Breast epithelium (tissue), 4 donors: Measurements from ENCODE around the gene VANGL2. TPM values are rescaled to one million over a fixed set of nuclear protein-coding genes. Genes with fewer than 3 reads are reported as not detected.

Experiments
- DNase-seq, 2 donors: peaks; one replicate each; pipeline ENCODE4 v3.0.0-alpha.2; 2019; ENCODE audit warnings: low spot score in 2 of 2
- H3K27ac ChIP-seq, 2 donors: fragments of 200-600 bp; sonication (generic) in 1 of 2; one replicate each; pipeline ENCODE4 v1.5.1; 2016 to 2019; ENCODE audit warnings: mild to moderate bottlenecking in 1 of 2
- H3K27me3 ChIP-seq, 2 donors: fragments of 200-600 bp; sonication (generic) in 1 of 2; one replicate each; pipeline versions ENCODE4 v1.5.1 to v1.6.0; 2017 to 2019; ENCODE audit warnings: control low read depth in 1 of 2, mild to moderate bottlenecking in 1 of 2
- H3K36me3 ChIP-seq: fragments of 200-600 bp; one replicate; pipeline ENCODE4 v1.5.1; 2019
- H3K4me1 ChIP-seq, 2 donors: fragments of 200-600 bp; sonication (generic); one replicate each; pipeline ENCODE4 v1.5.1; 2016 to 2019; ENCODE audit warnings: control low read depth in 1 of 2
- H3K4me3 ChIP-seq, 3 donors: fragments of 200-600 bp; sonication (generic); 1 replicate in 2 of 3; 2 replicates in 1 of 3; pipeline ENCODE4 v1.5.1; 2016 to 2019; ENCODE audit warnings: mild to moderate bottlenecking in 3 of 3, moderate library complexity in 2 of 3
- H3K9me3 ChIP-seq, 2 donors: fragments of 200-600 bp; sonication (generic) in 1 of 2; one replicate each; pipeline ENCODE4 v1.5.1; 2016 to 2019; ENCODE audit warnings: control low read depth in 1 of 2
- POLR2A ChIP-seq: fragments of 450-650 bp; IDR thresholded peaks from one replicate; pipeline ENCODE4 v1.6.1; 2016; ENCODE audit warnings: antibody characterized with exemption, mild to moderate bottlenecking, moderate library complexity
- POLR2AphosphoS5 ChIP-seq, 3 donors: sonication (generic); formaldehyde crosslinking; IDR thresholded peaks; one replicate each; pipeline ENCODE4 v1.6.1; 2017; ENCODE audit warnings: antibody characterized with exemption in 3 of 3
- intact Hi-C: fragments of 100-400 bp; cut with DNase I; formaldehyde crosslinking; loops from one replicate; pipeline ENCODE4 v1.15.1; 2023; ENCODE audit warnings: low total_unique reads
- total RNA-seq, 3 donors: library from RNA; depleted of rRNA; stranded (reverse); fragments of >200 nt; gene quantifications; one replicate each; pipeline ENCODE4 v1.1.0, GENCODE V29; 2016
- TF ChIP-seq, protein P1 (sequence below), 3 donors: fragments of 450-650 bp; IDR thresholded peaks; one replicate each; pipeline ENCODE4 v1.5.1; 2016 to 2017; ENCODE audit warnings: antibody characterized with exemption in 3 of 3, mild to moderate bottlenecking in 3 of 3, moderate library complexity in 3 of 3

The VANGL2 gene
- total RNA-seq, 3 donors from 2014 or later = 0.48 to 7.6 (median 5.6) TPM

DNA sequence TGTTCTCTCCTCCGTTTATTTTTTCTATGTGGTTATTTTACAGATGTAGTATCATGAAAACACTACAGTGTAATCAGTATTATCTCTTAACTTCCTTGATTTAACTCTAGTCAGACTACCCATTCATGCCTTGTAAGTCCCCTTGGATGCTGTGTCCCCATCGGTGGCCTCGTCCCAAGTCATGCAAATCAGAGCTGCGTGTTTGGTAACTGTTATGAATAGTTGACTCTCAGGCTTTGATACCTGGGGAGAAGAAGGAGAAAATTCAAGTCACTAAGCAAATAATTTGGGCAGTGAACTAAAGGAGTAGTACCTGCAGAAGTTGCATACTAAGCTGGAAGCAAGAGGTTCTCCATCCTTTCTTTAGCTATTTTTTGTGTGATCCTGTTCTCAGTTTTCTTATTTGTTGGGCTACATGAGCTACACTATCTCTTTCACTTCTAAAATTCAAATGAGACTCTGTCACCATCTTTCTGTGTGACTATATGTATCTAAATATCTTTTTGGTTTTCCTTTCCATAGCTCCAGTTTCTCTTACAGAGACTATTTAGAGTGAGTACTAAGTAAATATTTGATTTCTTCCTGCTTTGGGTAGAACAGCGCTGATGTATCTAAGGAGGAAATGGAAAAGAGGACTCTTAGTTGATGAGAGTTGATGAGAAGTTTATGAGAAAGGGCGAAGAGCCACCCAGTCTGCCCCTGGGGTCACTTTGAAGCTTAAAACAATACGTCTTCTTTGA is 50.9 kb downstream of the VANGL2 start:
- TF ChIP-seq POLR2A (no peak), POLR2AphosphoS5 (IDR thresholded peaks at IDR 0.05) (no peak)
- TF ChIP-seq, protein P1, sequence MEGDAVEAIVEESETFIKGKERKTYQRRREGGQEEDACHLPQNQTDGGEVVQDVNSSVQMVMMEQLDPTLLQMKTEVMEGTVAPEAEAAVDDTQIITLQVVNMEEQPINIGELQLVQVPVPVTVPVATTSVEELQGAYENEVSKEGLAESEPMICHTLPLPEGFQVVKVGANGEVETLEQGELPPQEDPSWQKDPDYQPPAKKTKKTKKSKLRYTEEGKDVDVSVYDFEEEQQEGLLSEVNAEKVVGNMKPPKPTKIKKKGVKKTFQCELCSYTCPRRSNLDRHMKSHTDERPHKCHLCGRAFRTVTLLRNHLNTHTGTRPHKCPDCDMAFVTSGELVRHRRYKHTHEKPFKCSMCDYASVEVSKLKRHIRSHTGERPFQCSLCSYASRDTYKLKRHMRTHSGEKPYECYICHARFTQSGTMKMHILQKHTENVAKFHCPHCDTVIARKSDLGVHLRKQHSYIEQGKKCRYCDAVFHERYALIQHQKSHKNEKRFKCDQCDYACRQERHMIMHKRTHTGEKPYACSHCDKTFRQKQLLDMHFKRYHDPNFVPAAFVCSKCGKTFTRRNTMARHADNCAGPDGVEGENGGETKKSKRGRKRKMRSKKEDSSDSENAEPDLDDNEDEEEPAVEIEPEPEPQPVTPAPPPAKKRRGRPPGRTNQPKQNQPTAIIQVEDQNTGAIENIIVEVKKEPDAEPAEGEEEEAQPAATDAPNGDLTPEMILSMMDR (IDR thresholded peaks at IDR 0.05) = no peak
- H3K27ac ChIP-seq = no peak overlapping the region
- intact Hi-C loops = no loop called here
- H3K36me3 ChIP-seq = no peaks in the 10 kb centered on the region
- H3K9me3 ChIP-seq = no peaks in the 10 kb centered on the region
- no peaks in the 10 kb centered on the region for H3K4me1 ChIP-seq
- H3K27me3 ChIP-seq = no peaks in the 10 kb centered on the region
- DNase-seq = no peak
- no peak overlapping the region for H3K4me3 ChIP-seq

DNA sequence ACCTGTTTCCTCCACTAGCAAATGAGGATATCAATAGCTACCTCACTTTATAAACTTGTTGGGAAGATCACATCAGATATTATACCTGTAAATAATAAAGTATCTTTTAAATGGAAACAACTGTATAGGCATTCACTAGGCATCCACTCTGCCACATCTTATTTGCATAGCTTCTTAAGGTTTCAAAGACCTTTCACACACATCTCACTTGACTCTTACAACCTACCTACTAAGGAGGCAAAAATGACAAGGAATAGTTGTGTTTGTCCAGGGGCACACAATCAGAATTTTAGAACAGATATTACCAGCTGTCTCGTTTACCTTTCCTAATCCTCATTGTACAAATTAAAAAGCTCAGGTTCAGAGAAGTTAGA is 51.5 kb downstream of the VANGL2 start:
- no peaks in the 10 kb centered on the region for H3K4me1 ChIP-seq
- no peaks in the 10 kb centered on the region for H3K27me3 ChIP-seq
- TF ChIP-seq POLR2AphosphoS5 (IDR thresholded peaks at IDR 0.05) (no peak), POLR2A (no peak)
- TF ChIP-seq, protein P1 (IDR thresholded peaks at IDR 0.05) = no peak
- no peaks in the 10 kb centered on the region for H3K9me3 ChIP-seq
- H3K4me3 ChIP-seq = no peak overlapping the region
- no peak overlapping the region for H3K27ac ChIP-seq
- intact Hi-C loops = no loop called here
- no peak for DNase-seq
- no peaks in the 10 kb centered on the region for H3K36me3 ChIP-seq

GRCh38 chr1:160453443-160453842 is 53.1 kb downstream of the VANGL2 start:
- Histone ChIP-seq H3K27ac (no peak overlapping the region), H3K4me3 (no peak overlapping the region), H3K4me1 (no peaks in the 10 kb centered on the region), H3K36me3 (no peaks in the 10 kb centered on the region), H3K9me3 (no peaks in the 10 kb centered on the region), H3K27me3 (no peaks in the 10 kb centered on the region)
- no peak for DNase-seq
- TF ChIP-seq POLR2A (no peak), POLR2AphosphoS5 (IDR thresholded peaks at IDR 0.05) (no peak)
- TF ChIP-seq, protein P1 (IDR thresholded peaks at IDR 0.05) = no peak
- intact Hi-C loops = no loop called here

GRCh38 chr1:160454371-160455152 is 54.2 kb downstream of the VANGL2 start:
- Histone ChIP-seq H3K27ac (no peak overlapping the region), H3K4me3 (no peak overlapping the region), H3K36me3 (no peaks in the 10 kb centered on the region), H3K9me3 (no peaks in the 10 kb centered on the region), H3K4me1 (no peaks in the 10 kb centered on the region), H3K27me3 (no peaks in the 10 kb centered on the region)
- TF ChIP-seq, protein P1 (IDR thresholded peaks at IDR 0.05) = no peak
- TF ChIP-seq POLR2A (no peak), POLR2AphosphoS5 (IDR thresholded peaks at IDR 0.05) (no peak)
- intact Hi-C loops = no loop called here
- DNase-seq = no peak

DNA sequence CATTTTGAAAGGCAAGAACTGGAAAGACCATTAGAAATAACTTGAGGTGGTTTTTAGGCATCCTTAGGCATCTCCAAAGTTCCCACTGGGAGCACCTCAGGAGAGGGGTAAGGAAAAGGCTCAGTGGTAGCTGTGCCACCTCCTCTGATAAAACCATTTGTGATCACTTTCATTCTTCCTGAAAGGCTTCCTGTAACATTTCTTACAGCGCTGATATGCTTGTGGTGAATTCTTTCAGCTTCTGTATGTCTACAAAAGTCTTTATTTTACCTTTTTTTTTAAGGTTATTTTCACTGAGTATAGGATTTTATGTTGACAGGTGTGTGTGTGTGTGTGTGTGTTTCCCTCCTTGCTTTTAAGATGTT is 54.8 kb downstream of the VANGL2 start:
- no peaks in the 10 kb centered on the region for H3K9me3 ChIP-seq
- H3K36me3 ChIP-seq = no peaks in the 10 kb centered on the region
- intact Hi-C loops = no loop called here
- H3K27ac ChIP-seq = no peak overlapping the region
- no peak for DNase-seq
- H3K4me3 ChIP-seq = no peak overlapping the region
- TF ChIP-seq POLR2AphosphoS5 (IDR thresholded peaks at IDR 0.05) = no peak
- TF ChIP-seq, protein P1 (IDR thresholded peaks at IDR 0.05) = no peak
- no peak for TF ChIP-seq POLR2A
- H3K4me1 ChIP-seq = no peaks in the 10 kb centered on the region
- H3K27me3 ChIP-seq = no peaks in the 10 kb centered on the region
